Right kidney (tissue), 1 donor: ENCODE data around the gene OR7C1.
"Not testable (repeated sequence)": the region's sequence is repeated elsewhere in the genome, so short reads cannot be mapped to it uniquely, and the experiment has no call there.

ENCODE experiments used
- DNase-seq: peaks from one replicate; pipeline ENCODE4 v3.0.0-alpha.2; 2016

The OR7C1 gene

GRCh38 chr19:14765403-14765802 lies 69.6 kb downstream of the OR7C1 start:
- not testable (repeated sequence) for DNase-seq

- no peak for DNase-seq
Measured at GRCh38 chr19:14764401-14764800, 70.6 kb downstream of the OR7C1 start.

- DNase-seq: no peak
Measured at GRCh38 chr19:14763497-14764145, 71.4 kb downstream of the OR7C1 start.

GRCh38 chr19:14762111-14762510 lies 72.9 kb downstream of the OR7C1 start:
- no peak for DNase-seq

- no peak for DNase-seq
Measured at GRCh38 chr19:14761607-14762006, 73.4 kb downstream of the OR7C1 start.

- no peak for DNase-seq
Measured at GRCh38 chr19:14758816-14759215, 76.2 kb downstream of the OR7C1 start.

GRCh38 chr19:14748601-14749000 lies 86.4 kb downstream of the OR7C1 start:
- no peak for DNase-seq
